OCI-LY7 (cell line): ENCODE data around the gene NLRP9. TPM values are rescaled to one million over a fixed set of nuclear protein-coding genes. Genes with fewer than 3 reads are reported as not detected.

ENCODE experiments used
- BruUV-seq: library from RNA; stranded (reverse); fragments of 400-500 nt; replicated peaks from 2 replicates; lab custom pipeline; 2021; lab: Mats Ljungman, UMichigan
- CTCF ChIA-PET: fragments of 300-600 bp; sonication (Branson Sonifier 250); formaldehyde crosslinking; loops from one replicate; lab custom pipeline; 2022; ENCODE audit warnings: antibody characterized with exemption; ENCODE audit not compliant: unreplicated experiment; lab: Charles Lee
- POLR2A ChIA-PET: fragments of 300-600 bp; sonication (Branson Sonifier 250); formaldehyde crosslinking; loops from one replicate; lab custom pipeline; 2022; ENCODE audit warnings: antibody characterized with exemption; lab: Charles Lee
- DNase-seq: peaks from one replicate; pipeline ENCODE4 v3.0.0-alpha.2; 2015; ENCODE audit warnings: low spot score
- H2AFZ ChIP-seq: fragments of 200-600 bp; sonication (generic), shearing (Covaris generic); 2 replicates; pipeline ENCODE4 v1.6.1; 2014; ENCODE audit warnings: mild to moderate bottlenecking, antibody characterized with exemption, low read length, moderate library complexity
- H3K27ac ChIP-seq: fragments of 200-600 bp; sonication (generic); 2 replicates; pipeline ENCODE4 v1.5.1; 2014; ENCODE audit warnings: mixed run types, low read depth, mild to moderate bottlenecking, moderate library complexity, low read length, inconsistent platforms; ENCODE audit not compliant: poor library complexity, severe bottlenecking
- H3K36me3 ChIP-seq: fragments of 200-600 bp; sonication (generic); 2 replicates; pipeline ENCODE4 v1.6.1; 2014; ENCODE audit warnings: mild to moderate bottlenecking, antibody characterized with exemption, low read length, moderate library complexity, mixed read lengths; ENCODE audit not compliant: insufficient read depth
- H3K4me1 ChIP-seq: fragments of 200-600 bp; sonication (generic); 2 replicates; pipeline ENCODE4 v1.5.1; 2014; ENCODE audit warnings: mild to moderate bottlenecking, low read length; ENCODE audit not compliant: insufficient read depth, poor library complexity, severe bottlenecking
- H3K4me2 ChIP-seq: fragments of 200-600 bp; sonication (generic); 2 replicates; pipeline ENCODE4 v1.6.1; 2014; ENCODE audit warnings: mild to moderate bottlenecking, low read length
- H3K4me3 ChIP-seq: fragments of 200-600 bp; sonication (generic); 2 replicates; pipeline ENCODE4 v1.5.1; 2014; ENCODE audit warnings: mild to moderate bottlenecking, low read depth, low read length; ENCODE audit not compliant: poor library complexity, severe bottlenecking
- H3K79me2 ChIP-seq: fragments of 200-600 bp; sonication (generic); 2 replicates; pipeline ENCODE4 v1.6.1; 2016; ENCODE audit warnings: low read depth, mild to moderate bottlenecking, low read length, moderate library complexity, mixed read lengths; ENCODE audit not compliant: insufficient read depth
- H3K9me2 ChIP-seq: fragments of 200-600 bp; sonication (generic); 2 replicates; pipeline ENCODE4 v1.6.1; 2016; ENCODE audit warnings: mild to moderate bottlenecking, low read length, mixed read lengths; ENCODE audit not compliant: insufficient read depth
- H3K9me3 ChIP-seq: fragments of 200-600 bp; sonication (generic); 2 replicates; pipeline ENCODE4 v1.6.1; 2014; ENCODE audit warnings: mild to moderate bottlenecking, mixed run types, low read length, mixed read lengths
- H4K20me1 ChIP-seq: fragments of 200-600 bp; sonication (generic); 2 replicates; pipeline ENCODE4 v1.6.1; 2014; ENCODE audit warnings: mild to moderate bottlenecking, antibody characterized with exemption, low read length, moderate library complexity, mixed read lengths; ENCODE audit not compliant: insufficient read depth
- CTCF ChIP-seq: fragments of 200-600 bp; sonication (generic); conservative IDR thresholded peaks from 2 replicates; pipeline ENCODE4 v1.5.1; 2014; ENCODE audit warnings: mild to moderate bottlenecking, antibody characterized with exemption, low read length, moderate library complexity, mixed read lengths
- EZH2phosphoT487 ChIP-seq: fragments of 200-600 bp; sonication (generic); IDR thresholded peaks from 2 replicates; pipeline ENCODE4 v1.6.1; 2018; ENCODE audit warnings: low read depth, borderline replicate concordance, mild to moderate bottlenecking, mixed run types, antibody characterized with exemption, low read length, moderate library complexity, mixed read lengths
- intact Hi-C: fragments of 100-400 bp; cut with micrococcal nuclease; formaldehyde crosslinking; loops from one replicate; pipeline ENCODE4 v1.10.0; 2022; ENCODE audit not compliant: unreplicated experiment
- total RNA-seq, 2 experiments: library from RNA; depleted of rRNA in 1 of 2; stranded (reverse); fragments of >200 nt in 1 of 2; shearing (Covaris generic) in 1 of 2; gene quantifications; 2 replicates each; pipeline ENCODE4 v1.2.3, GENCODE V29; 2014 to 2022

The NLRP9 gene
- total RNA-seq, 2 experiments from 2014 or later, result not detected

GRCh38 chr19:55683449-55684261 is 54.5 kb downstream of the NLRP9 start:
- no peak overlapping the region for H3K4me3 ChIP-seq
- no peak for DNase-seq
- no peak overlapping the region for H3K27ac ChIP-seq
- H4K20me1 ChIP-seq, result no peaks in the 10 kb centered on the region
- no peak overlapping the region for H3K4me2 ChIP-seq
- H3K4me1 ChIP-seq, result peaks cover 22% of the 10 kb centered on the region
- no TSS peak for BruUV-seq
- H3K79me2 ChIP-seq, result peaks cover 64% of the 10 kb centered on the region
- no peak overlapping the region for H2AFZ ChIP-seq
- H3K9me2 ChIP-seq, result no peaks in the 10 kb centered on the region
- peaks cover 96% of the 10 kb centered on the region for H3K36me3 ChIP-seq
- no peaks in the 10 kb centered on the region for H3K9me3 ChIP-seq
- ChIA-PET CTCF (interaction anchor here (0.6 kb wide), 1 partner anchor 455 kb away, joined by 3 read pairs; the partner anchor contains the start of gene TMEM86B), POLR2A (no interaction called here)
- TF ChIP-seq CTCF (no peak), EZH2phosphoT487 (no peak)
- intact Hi-C loops, result no loop called here

- H3K4me1 ChIP-seq, result peaks cover 42% of the 10 kb centered on the region
- H3K36me3 ChIP-seq, result peaks cover 87% of the 10 kb centered on the region
- no peak for DNase-seq
- H3K9me3 ChIP-seq, result no peaks in the 10 kb centered on the region
- intact Hi-C loops, result no loop called here
- H3K27ac ChIP-seq, result no peak overlapping the region
- H3K79me2 ChIP-seq, result peaks cover 75% of the 10 kb centered on the region
- no peaks in the 10 kb centered on the region for H3K9me2 ChIP-seq
- H3K4me2 ChIP-seq, result no peak overlapping the region
- H3K4me3 ChIP-seq, result no peak overlapping the region
- BruUV-seq, result no TSS peak
- ChIA-PET POLR2A (interaction anchor here (0.6 kb wide), 1 partner anchor 51 kb away, joined by 3 read pairs; no protein-coding TSS in a partner anchor), CTCF (no interaction called here)
- no peaks in the 10 kb centered on the region for H4K20me1 ChIP-seq
- TF ChIP-seq EZH2phosphoT487 (no peak), CTCF (no peak)
- no peak overlapping the region for H2AFZ ChIP-seq
Observed at GRCh38 chr19:55681131-55682092, 56.8 kb downstream of the NLRP9 start.
